WTC11 (cell line): ENCODE results near the gene ZNF423. TPM values are rescaled to one million over a fixed set of nuclear protein-coding genes. Genes with fewer than 3 reads are reported as not detected.

Source experiments
- ATAC-seq: fragments of 200-7000 bp; cut with Tn5 transposase; 2 replicates; pipeline ENCODE4 v1.10.0; 2021; ENCODE audit warnings: mild to moderate bottlenecking, moderate library complexity
- CTCF ChIA-PET: fragments of 300-600 bp; sonication (Branson Sonifier 250); formaldehyde crosslinking; loops from one replicate; lab custom pipeline; 2021; ENCODE audit warnings: antibody characterized with exemption; lab: Charles Lee
- POLR2A ChIA-PET: fragments of 350-600 bp; sonication (Branson Sonifier 250); formaldehyde crosslinking; loops from one replicate; lab custom pipeline; 2021; ENCODE audit warnings: antibody characterized with exemption; lab: Charles Lee
- DNase-seq: peaks from one replicate; pipeline ENCODE4 v3.0.0; 2021; ENCODE audit warnings: low spot score
- H3K27ac Mint-ChIP-seq: 2 replicates; pipeline ENCODE4 v1.8.0; 2021; ENCODE audit warnings: mixed read lengths
- H3K27me3 Mint-ChIP-seq: 2 replicates; pipeline ENCODE4 v1.8.0; 2021; ENCODE audit warnings: low read depth, mild to moderate bottlenecking, moderate library complexity, mixed read lengths
- H3K36me3 Mint-ChIP-seq: 2 replicates; pipeline ENCODE4 v1.8.0; 2021; ENCODE audit warnings: mixed read lengths
- H3K4me1 Mint-ChIP-seq: 2 replicates; pipeline ENCODE4 v1.8.0; 2022; ENCODE audit warnings: mixed read lengths
- H3K4me3 Mint-ChIP-seq: 2 replicates; pipeline ENCODE4 v1.8.0; 2021; ENCODE audit warnings: mild to moderate bottlenecking, moderate library complexity, mixed read lengths
- H3K9me3 Mint-ChIP-seq: 2 replicates; pipeline ENCODE4 v1.8.0; 2021; ENCODE audit warnings: mixed read lengths
- CREB1 ChIP-seq: sonication (generic); formaldehyde crosslinking; IDR thresholded peaks from 2 replicates; pipeline ENCODE4 v1.8.0; 2023; ENCODE audit warnings: mild to moderate bottlenecking, missing genetic modification reagents
- FOXK1 ChIP-seq: sonication (generic); formaldehyde crosslinking; IDR thresholded peaks from 2 replicates; pipeline ENCODE4 v1.8.0; 2022; ENCODE audit warnings: mild to moderate bottlenecking, moderate library complexity, missing genetic modification reagents
- KAT7 ChIP-seq: sonication (generic); formaldehyde crosslinking; IDR thresholded peaks from 2 replicates; pipeline ENCODE4 v1.8.1; 2023; ENCODE audit warnings: missing genetic modification reagents, mild to moderate bottlenecking, borderline replicate concordance
- NFYB ChIP-seq: sonication (generic); formaldehyde crosslinking; conservative IDR thresholded peaks from 2 replicates; pipeline ENCODE4 v1.8.0; 2022; ENCODE audit warnings: low read depth, missing genetic modification reagents
- OVOL2 ChIP-seq: fragments of 250-450 bp; sonication (Bioruptor Pico); IDR thresholded peaks from 2 replicates; pipeline ENCODE4 v1.9.0; 2021; ENCODE audit warnings: mild to moderate bottlenecking, borderline replicate concordance
- RELA ChIP-seq: sonication (generic); formaldehyde crosslinking; IDR thresholded peaks from 2 replicates; pipeline ENCODE4 v1.8.1; 2022; ENCODE audit warnings: missing genetic modification reagents, mild to moderate bottlenecking, borderline replicate concordance
- TEAD1 ChIP-seq: sonication (generic); formaldehyde crosslinking; IDR thresholded peaks from 2 replicates; pipeline ENCODE4 v1.8.0; 2022; ENCODE audit warnings: mild to moderate bottlenecking, missing genetic modification reagents
- TP53 ChIP-seq: sonication (generic); formaldehyde crosslinking; IDR thresholded peaks from 2 replicates; pipeline ENCODE4 v1.8.1; 2023; ENCODE audit warnings: mild to moderate bottlenecking, missing genetic modification reagents
- ZNF219 ChIP-seq: sonication (generic); formaldehyde crosslinking; IDR thresholded peaks from 2 replicates; pipeline ENCODE4 v1.8.0; 2023; ENCODE audit warnings: missing genetic modification reagents, mild to moderate bottlenecking, borderline replicate concordance
- ZNF416 ChIP-seq: fragments of 250-450 bp; sonication (Bioruptor Pico); IDR thresholded peaks from 2 replicates; pipeline ENCODE4 v1.9.0; 2021; ENCODE audit warnings: mild to moderate bottlenecking, inconsistent platforms
- ZNF423 ChIP-seq: fragments of 250-450 bp; sonication (Bioruptor Pico); IDR thresholded peaks from 2 replicates; pipeline ENCODE4 v2.1.2; 2022; ENCODE audit warnings: mild to moderate bottlenecking, moderate library complexity
- total RNA-seq: library from RNA; stranded (reverse); gene quantifications from 3 replicates; pipeline ENCODE4 v1.2.3, GENCODE V29; 2021
- TF ChIP-seq, protein P1 (sequence below): fragments of 200-600 bp; IDR thresholded peaks from 2 replicates; pipeline ENCODE4 v1.8.0; 2022; ENCODE audit warnings: antibody characterized with exemption
- TF ChIP-seq, protein P2 (sequence below): fragments of 250-450 bp; sonication (Bioruptor Pico); IDR thresholded peaks from 2 replicates; pipeline ENCODE4 v1.9.0; 2021; ENCODE audit warnings: mild to moderate bottlenecking, borderline replicate concordance
- TF ChIP-seq, protein P3 (sequence below): sonication (generic); formaldehyde crosslinking; IDR thresholded peaks from 2 replicates; pipeline ENCODE4 v1.8.0; 2023; ENCODE audit warnings: mild to moderate bottlenecking, missing genetic modification reagents
- TF ChIP-seq, protein P4 (sequence below): fragments of 250-450 bp; sonication (Bioruptor Pico); conservative IDR thresholded peaks from 2 replicates; pipeline ENCODE4 v1.9.0; 2021; ENCODE audit warnings: mild to moderate bottlenecking
- TF ChIP-seq, protein P5 (sequence below): sonication (generic); formaldehyde crosslinking; IDR thresholded peaks from 2 replicates; pipeline ENCODE4 v1.8.0; 2022; ENCODE audit warnings: mild to moderate bottlenecking, missing genetic modification reagents
- TF ChIP-seq, protein P6 (sequence below): sonication (generic); formaldehyde crosslinking; IDR thresholded peaks from 2 replicates; pipeline ENCODE4 v1.8.1; 2022; ENCODE audit warnings: low read depth, missing genetic modification reagents, borderline replicate concordance
- TF ChIP-seq, protein P7 (sequence below): sonication (generic); formaldehyde crosslinking; IDR thresholded peaks from 2 replicates; pipeline ENCODE4 v1.8.0; 2022; ENCODE audit warnings: mild to moderate bottlenecking, missing genetic modification reagents

The ZNF423 gene
- total RNA-seq, 1 experiment from 2014 or later = 38.8 TPM

DNA sequence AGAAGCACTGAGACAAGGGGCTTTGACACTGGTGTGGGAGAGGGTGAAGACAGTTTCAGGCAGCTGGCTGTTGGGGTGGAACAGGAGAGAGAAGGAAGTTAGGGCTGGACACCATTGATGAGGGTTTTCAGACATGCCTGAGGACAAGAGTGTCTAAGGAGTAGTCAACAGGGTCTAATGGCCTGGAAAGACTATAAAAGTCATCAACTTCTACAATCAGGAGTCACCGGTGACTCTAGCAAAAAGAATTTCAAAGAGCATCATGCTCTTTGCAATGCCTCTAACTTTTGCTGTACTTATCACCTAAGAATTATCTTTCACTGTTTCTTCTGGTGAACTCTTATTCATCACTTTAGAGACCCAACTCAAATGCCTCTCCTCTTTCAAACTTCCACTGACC is 268.4 kb downstream of the ZNF423 start:
- H3K4me3 Mint-ChIP-seq = no peak overlapping the region
- no peak overlapping the region for H3K27ac Mint-ChIP-seq
- H3K36me3 Mint-ChIP-seq = no peaks in the 10 kb centered on the region
- H3K4me1 Mint-ChIP-seq = peaks cover 38% of the 10 kb centered on the region
- TF ChIP-seq TEAD1 (no peak), OVOL2 (CRISPR knock-in tag) (no peak), TP53 (no peak), NFYB (no peak)
- POLR2A ChIA-PET = no interaction called here
- DNase-seq (peak; percentile 7), ATAC-seq (no peak)
- no peaks in the 10 kb centered on the region; the same call in 1 of the 2 replicates for H3K27me3 Mint-ChIP-seq
- CTCF ChIA-PET = interaction anchor here (1.1 to 1.3 kb wide), 2 partner anchors 9 to 95 kb away, joined by 3 read pairs; no protein-coding TSS in a partner anchor
- H3K9me3 Mint-ChIP-seq = peaks cover 6% of the 10 kb centered on the region

DNA sequence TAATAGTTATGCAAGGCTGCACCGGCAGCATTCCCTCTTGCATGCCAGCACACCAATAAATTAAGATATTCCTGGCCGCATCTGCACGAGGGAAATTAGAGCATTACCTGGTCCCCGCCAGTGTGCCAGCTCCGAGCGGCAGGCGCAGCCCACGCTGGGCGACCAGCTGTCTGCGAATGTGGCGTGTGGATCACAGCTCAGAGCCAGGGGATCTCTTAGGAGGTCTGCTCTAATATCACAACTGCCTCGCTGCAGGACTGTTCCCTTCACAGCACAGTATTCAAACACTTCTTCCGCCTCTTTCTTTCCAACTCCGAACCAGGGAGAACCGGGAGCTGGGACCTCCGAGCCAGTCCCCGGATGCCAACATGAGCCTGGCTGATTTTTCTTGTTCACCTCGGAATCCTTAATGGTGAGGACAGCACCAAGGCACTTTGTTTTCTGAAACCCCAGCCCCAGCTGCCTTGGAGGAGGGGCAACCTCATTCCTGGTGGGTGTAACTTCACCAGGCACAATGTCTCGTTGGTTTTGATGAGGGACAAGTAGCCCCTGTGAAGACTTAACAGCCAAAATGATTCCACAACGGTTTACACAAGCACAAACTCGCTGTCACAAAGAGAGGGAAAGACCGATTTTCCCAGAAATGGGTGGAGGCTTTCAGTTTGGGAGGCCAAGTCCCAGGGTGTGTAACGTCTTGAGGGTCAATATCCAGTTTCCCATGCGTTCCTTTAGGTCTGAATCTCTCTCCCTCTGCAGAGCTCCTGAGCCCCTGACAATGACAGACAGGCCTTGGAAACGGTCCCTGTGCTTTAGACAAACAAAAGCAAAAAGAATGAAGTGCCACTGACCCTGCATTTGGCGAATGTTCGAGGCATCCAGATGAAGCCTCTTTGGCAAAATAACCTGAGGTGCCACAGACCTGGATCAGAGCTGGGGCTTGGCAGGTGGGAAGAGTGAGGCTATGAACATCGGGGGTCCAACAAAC is 269.2 kb downstream of the ZNF423 start:
- peaks cover 42% of the 10 kb centered on the region for H3K4me1 Mint-ChIP-seq
- H3K4me3 Mint-ChIP-seq = no peak overlapping the region
- H3K36me3 Mint-ChIP-seq = no peaks in the 10 kb centered on the region
- ChIA-PET POLR2A (no interaction called here), CTCF (interaction anchor here (1.0 to 1.4 kb wide), 4 partner anchors 9 to 290 kb away, joined by 3 to 8 read pairs (median 4); no protein-coding TSS in a partner anchor)
- peak overlapping the region; percentile 64; the same call in 1 of the 2 replicates for H3K27ac Mint-ChIP-seq
- DNase-seq = peak; percentile 8
- H3K9me3 Mint-ChIP-seq = peaks cover 6% of the 10 kb centered on the region
- no peak for ATAC-seq
- H3K27me3 Mint-ChIP-seq = no peaks in the 10 kb centered on the region
- TF ChIP-seq ZNF416 (CRISPR knock-in tag) = no peak
- TF ChIP-seq, protein P1, sequence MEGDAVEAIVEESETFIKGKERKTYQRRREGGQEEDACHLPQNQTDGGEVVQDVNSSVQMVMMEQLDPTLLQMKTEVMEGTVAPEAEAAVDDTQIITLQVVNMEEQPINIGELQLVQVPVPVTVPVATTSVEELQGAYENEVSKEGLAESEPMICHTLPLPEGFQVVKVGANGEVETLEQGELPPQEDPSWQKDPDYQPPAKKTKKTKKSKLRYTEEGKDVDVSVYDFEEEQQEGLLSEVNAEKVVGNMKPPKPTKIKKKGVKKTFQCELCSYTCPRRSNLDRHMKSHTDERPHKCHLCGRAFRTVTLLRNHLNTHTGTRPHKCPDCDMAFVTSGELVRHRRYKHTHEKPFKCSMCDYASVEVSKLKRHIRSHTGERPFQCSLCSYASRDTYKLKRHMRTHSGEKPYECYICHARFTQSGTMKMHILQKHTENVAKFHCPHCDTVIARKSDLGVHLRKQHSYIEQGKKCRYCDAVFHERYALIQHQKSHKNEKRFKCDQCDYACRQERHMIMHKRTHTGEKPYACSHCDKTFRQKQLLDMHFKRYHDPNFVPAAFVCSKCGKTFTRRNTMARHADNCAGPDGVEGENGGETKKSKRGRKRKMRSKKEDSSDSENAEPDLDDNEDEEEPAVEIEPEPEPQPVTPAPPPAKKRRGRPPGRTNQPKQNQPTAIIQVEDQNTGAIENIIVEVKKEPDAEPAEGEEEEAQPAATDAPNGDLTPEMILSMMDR = no peak
- TF ChIP-seq, protein P2, sequence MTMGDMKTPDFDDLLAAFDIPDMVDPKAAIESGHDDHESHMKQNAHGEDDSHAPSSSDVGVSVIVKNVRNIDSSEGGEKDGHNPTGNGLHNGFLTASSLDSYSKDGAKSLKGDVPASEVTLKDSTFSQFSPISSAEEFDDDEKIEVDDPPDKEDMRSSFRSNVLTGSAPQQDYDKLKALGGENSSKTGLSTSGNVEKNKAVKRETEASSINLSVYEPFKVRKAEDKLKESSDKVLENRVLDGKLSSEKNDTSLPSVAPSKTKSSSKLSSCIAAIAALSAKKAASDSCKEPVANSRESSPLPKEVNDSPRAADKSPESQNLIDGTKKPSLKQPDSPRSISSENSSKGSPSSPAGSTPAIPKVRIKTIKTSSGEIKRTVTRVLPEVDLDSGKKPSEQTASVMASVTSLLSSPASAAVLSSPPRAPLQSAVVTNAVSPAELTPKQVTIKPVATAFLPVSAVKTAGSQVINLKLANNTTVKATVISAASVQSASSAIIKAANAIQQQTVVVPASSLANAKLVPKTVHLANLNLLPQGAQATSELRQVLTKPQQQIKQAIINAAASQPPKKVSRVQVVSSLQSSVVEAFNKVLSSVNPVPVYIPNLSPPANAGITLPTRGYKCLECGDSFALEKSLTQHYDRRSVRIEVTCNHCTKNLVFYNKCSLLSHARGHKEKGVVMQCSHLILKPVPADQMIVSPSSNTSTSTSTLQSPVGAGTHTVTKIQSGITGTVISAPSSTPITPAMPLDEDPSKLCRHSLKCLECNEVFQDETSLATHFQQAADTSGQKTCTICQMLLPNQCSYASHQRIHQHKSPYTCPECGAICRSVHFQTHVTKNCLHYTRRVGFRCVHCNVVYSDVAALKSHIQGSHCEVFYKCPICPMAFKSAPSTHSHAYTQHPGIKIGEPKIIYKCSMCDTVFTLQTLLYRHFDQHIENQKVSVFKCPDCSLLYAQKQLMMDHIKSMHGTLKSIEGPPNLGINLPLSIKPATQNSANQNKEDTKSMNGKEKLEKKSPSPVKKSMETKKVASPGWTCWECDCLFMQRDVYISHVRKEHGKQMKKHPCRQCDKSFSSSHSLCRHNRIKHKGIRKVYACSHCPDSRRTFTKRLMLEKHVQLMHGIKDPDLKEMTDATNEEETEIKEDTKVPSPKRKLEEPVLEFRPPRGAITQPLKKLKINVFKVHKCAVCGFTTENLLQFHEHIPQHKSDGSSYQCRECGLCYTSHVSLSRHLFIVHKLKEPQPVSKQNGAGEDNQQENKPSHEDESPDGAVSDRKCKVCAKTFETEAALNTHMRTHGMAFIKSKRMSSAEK (CRISPR knock-in tag) = no peak
- TF ChIP-seq, protein P3, sequence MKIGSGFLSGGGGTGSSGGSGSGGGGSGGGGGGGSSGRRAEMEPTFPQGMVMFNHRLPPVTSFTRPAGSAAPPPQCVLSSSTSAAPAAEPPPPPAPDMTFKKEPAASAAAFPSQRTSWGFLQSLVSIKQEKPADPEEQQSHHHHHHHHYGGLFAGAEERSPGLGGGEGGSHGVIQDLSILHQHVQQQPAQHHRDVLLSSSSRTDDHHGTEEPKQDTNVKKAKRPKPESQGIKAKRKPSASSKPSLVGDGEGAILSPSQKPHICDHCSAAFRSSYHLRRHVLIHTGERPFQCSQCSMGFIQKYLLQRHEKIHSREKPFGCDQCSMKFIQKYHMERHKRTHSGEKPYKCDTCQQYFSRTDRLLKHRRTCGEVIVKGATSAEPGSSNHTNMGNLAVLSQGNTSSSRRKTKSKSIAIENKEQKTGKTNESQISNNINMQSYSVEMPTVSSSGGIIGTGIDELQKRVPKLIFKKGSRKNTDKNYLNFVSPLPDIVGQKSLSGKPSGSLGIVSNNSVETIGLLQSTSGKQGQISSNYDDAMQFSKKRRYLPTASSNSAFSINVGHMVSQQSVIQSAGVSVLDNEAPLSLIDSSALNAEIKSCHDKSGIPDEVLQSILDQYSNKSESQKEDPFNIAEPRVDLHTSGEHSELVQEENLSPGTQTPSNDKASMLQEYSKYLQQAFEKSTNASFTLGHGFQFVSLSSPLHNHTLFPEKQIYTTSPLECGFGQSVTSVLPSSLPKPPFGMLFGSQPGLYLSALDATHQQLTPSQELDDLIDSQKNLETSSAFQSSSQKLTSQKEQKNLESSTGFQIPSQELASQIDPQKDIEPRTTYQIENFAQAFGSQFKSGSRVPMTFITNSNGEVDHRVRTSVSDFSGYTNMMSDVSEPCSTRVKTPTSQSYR (CRISPR knock-in tag) = no peak
- no peak for TF ChIP-seq FOXK1
- TF ChIP-seq, protein P4, sequence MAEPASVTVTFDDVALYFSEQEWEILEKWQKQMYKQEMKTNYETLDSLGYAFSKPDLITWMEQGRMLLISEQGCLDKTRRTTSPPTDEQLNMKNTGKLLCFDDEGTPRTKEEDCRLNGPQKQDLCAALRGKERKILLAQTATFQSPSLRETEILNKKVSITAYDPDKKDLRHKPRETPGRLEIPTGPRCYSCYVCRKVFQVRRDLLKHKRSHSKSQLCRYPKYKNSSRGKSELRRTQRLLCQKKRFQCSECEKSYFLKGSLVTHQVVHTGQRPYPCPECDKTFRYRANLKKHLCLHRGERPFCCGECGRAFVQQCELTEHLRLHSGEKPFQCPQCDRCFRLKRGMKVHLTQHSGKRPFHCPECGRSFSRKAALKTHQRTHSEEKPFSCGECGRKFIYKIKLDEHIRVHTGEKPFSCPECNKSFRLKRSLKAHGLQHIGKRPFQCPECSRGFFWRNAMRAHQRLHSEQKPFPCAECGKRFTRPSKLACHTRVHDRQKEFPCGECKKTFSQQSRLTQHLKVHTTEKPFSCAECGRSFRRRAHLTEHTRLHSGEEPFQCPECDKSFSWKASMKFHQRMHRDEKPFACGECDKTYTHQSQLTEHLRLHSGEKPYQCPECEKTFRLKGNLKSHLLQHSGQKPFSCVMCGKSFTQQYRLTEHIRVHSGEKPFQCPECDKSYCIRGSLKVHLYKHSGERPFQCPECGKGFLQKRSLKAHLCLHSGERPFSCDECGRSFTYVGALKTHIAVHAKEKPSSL = no peak
- TF ChIP-seq, protein P5, sequence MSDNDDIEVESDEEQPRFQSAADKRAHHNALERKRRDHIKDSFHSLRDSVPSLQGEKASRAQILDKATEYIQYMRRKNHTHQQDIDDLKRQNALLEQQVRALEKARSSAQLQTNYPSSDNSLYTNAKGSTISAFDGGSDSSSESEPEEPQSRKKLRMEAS = no peak
- no peak for TF ChIP-seq KAT7
- TF ChIP-seq RELA (CRISPR knock-in tag) = no peak
- TF ChIP-seq, protein P6, sequence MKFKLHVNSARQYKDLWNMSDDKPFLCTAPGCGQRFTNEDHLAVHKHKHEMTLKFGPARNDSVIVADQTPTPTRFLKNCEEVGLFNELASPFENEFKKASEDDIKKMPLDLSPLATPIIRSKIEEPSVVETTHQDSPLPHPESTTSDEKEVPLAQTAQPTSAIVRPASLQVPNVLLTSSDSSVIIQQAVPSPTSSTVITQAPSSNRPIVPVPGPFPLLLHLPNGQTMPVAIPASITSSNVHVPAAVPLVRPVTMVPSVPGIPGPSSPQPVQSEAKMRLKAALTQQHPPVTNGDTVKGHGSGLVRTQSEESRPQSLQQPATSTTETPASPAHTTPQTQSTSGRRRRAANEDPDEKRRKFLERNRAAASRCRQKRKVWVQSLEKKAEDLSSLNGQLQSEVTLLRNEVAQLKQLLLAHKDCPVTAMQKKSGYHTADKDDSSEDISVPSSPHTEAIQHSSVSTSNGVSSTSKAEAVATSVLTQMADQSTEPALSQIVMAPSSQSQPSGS (CRISPR knock-in tag) = no peak
- TF ChIP-seq ZNF219 (CRISPR knock-in tag) = no peak
- no peak for TF ChIP-seq ZNF423 (CRISPR knock-in tag)
- TF ChIP-seq, protein P7, sequence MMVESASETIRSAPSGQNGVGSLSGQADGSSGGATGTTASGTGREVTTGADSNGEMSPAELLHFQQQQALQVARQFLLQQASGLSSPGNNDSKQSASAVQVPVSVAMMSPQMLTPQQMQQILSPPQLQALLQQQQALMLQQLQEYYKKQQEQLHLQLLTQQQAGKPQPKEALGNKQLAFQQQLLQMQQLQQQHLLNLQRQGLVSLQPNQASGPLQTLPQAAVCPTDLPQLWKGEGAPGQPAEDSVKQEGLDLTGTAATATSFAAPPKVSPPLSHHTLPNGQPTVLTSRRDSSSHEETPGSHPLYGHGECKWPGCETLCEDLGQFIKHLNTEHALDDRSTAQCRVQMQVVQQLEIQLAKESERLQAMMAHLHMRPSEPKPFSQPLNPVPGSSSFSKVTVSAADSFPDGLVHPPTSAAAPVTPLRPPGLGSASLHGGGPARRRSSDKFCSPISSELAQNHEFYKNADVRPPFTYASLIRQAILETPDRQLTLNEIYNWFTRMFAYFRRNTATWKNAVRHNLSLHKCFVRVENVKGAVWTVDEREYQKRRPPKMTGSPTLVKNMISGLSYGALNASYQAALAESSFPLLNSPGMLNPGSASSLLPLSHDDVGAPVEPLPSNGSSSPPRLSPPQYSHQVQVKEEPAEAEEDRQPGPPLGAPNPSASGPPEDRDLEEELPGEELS = no peak
- TF ChIP-seq CREB1 = no peak
